B cell (primary cell): ENCODE measurements around the gene R3HDM4. TPM values are rescaled to one million over a fixed set of nuclear protein-coding genes. Genes with fewer than 3 reads are reported as not detected.

Source experiments
- ATAC-seq: fragments of 200-7000 bp; cut with Tn5 transposase; one replicate; pipeline ENCODE4 v1.10.0; 2021; ENCODE audit warnings: low read depth, mild to moderate bottlenecking, moderate number of reproducible peaks, moderate library complexity
- CTCF ChIA-PET: fragments of 350-600 bp; sonication (Branson Sonifier 250); formaldehyde crosslinking; loops from one replicate; lab custom pipeline; 2021; ENCODE audit warnings: antibody characterized with exemption, inconsistent platforms; lab: Charles Lee
- POLR2A ChIA-PET: fragments of 350-600 bp; sonication (Branson Sonifier 250); formaldehyde crosslinking; loops from one replicate; lab custom pipeline; 2021; ENCODE audit warnings: antibody characterized with exemption; lab: Charles Lee
- DNase-seq: peaks from one replicate; pipeline ENCODE4 v3.0.0; 2013
- H2AFZ ChIP-seq: 2 replicates; pipeline ENCODE4 v1.6.1; 2012; ENCODE audit warnings: mild to moderate bottlenecking, low read depth, low read length; ENCODE audit not compliant: insufficient read depth, poor library complexity, severe bottlenecking
- H3K27ac ChIP-seq, 2 donors: 1 replicate in 1 of 2; 2 replicates in 1 of 2; pipeline ENCODE4 v1.5.1; 2012 to 2013; ENCODE audit warnings: low read length in 2 of 2, mild to moderate bottlenecking in 2 of 2, moderate library complexity in 1 of 2
- H3K27me3 ChIP-seq, 4 experiments: fragments of 200-600 bp in 1 of 4; sonication (generic) in 1 of 4; replicated peaks in 1 of 4; 1 replicate in 2 of 4; 2 replicates in 2 of 4; pipeline versions ENCODE4 v1.6.1 to v1.7.0; 2013 to 2016; ENCODE audit warnings: low read length in 3 of 4, mild to moderate bottlenecking in 2 of 4, mixed read lengths in 1 of 4, moderate library complexity in 1 of 4; ENCODE audit not compliant: insufficient read depth in 4 of 4, control insufficient read depth in 3 of 4; ENCODE audit errors: control extremely low read depth in 1 of 4
- H3K36me3 ChIP-seq, 2 experiments: replicated peaks in 1 of 2; 1 replicate in 1 of 2; 2 replicates in 1 of 2; pipeline versions ENCODE4 v1.6.1 to v1.7.1; 2013; ENCODE audit warnings: low read length in 1 of 2; ENCODE audit not compliant: insufficient read depth in 2 of 2, control insufficient read depth in 1 of 2; ENCODE audit errors: control extremely low read depth in 1 of 2, extremely low read depth in 1 of 2
- H3K4me1 ChIP-seq, 2 donors: fragments of 200-600 bp in 1 of 2; sonication (generic) in 1 of 2; 1 replicate in 1 of 2; 2 replicates in 1 of 2; pipeline versions ENCODE4 v1.5.1 to v1.6.1; 2013 to 2017; ENCODE audit warnings: low read length in 2 of 2; ENCODE audit not compliant: control insufficient read depth in 2 of 2, insufficient read depth in 2 of 2
- H3K4me2 ChIP-seq: replicated peaks from 2 replicates; pipeline ENCODE3; 2012; ENCODE audit warnings: mild to moderate bottlenecking, low read depth, low read length; ENCODE audit not compliant: poor library complexity, severe bottlenecking
- H3K4me3 ChIP-seq, 5 experiments: fragments of 200-600 bp in 1 of 5; sonication (generic) in 1 of 5; 1 replicate in 3 of 5; 2 replicates in 2 of 5; pipeline versions ENCODE4 v1.5.1 to v1.7.0; 2011 to 2016; ENCODE audit warnings: low read length in 4 of 5, mild to moderate bottlenecking in 4 of 5, low read depth in 2 of 5, control low read depth in 1 of 5, moderate library complexity in 1 of 5; ENCODE audit not compliant: insufficient read depth in 1 of 5; ENCODE audit errors: control extremely low read depth in 1 of 5, extremely low read depth in 1 of 5
- H3K79me2 ChIP-seq: fragments of 200-600 bp; sonication (generic); one replicate; pipeline ENCODE4 v1.6.0; 2016; ENCODE audit warnings: low read length; ENCODE audit not compliant: control insufficient read depth, insufficient read depth
- H3K9ac ChIP-seq: fragments of 200-600 bp; sonication (generic); 2 replicates; pipeline ENCODE4 v1.6.1; 2017; ENCODE audit warnings: mild to moderate bottlenecking, low read length, moderate library complexity
- H3K9me3 ChIP-seq, 3 donors: one replicate each; pipeline versions ENCODE4 v1.6.1 to v1.7.1; 2013; ENCODE audit warnings: low read length in 2 of 3; ENCODE audit not compliant: control insufficient read depth in 2 of 3, insufficient read depth in 1 of 3; ENCODE audit errors: control extremely low read depth in 1 of 3
- H4K20me1 ChIP-seq: 2 replicates; pipeline ENCODE4 v1.6.0; 2012; ENCODE audit warnings: mild to moderate bottlenecking, low read length; ENCODE audit not compliant: insufficient read depth, control insufficient read depth, poor library complexity, severe bottlenecking
- H3K27ac Mint-ChIP-seq: one replicate; pipeline ENCODE4 v1.8.0; 2021; ENCODE audit warnings: mixed read lengths
- H3K27me3 Mint-ChIP-seq: one replicate; pipeline ENCODE4 v1.8.0; 2021; ENCODE audit warnings: mixed read lengths
- H3K4me1 Mint-ChIP-seq: one replicate; pipeline ENCODE4 v1.8.0; 2021; ENCODE audit warnings: mixed read lengths
- H3K4me3 Mint-ChIP-seq: one replicate; pipeline ENCODE4 v1.8.0; 2021; ENCODE audit warnings: mixed read lengths
- H3K9me3 Mint-ChIP-seq: one replicate; pipeline ENCODE4 v1.8.0; 2022; ENCODE audit warnings: mixed read lengths; ENCODE audit not compliant: insufficient read depth
- CTCF ChIP-seq: fragments of 200-600 bp; IDR thresholded peaks from one replicate; pipeline ENCODE4 v1.8.0; 2022; ENCODE audit warnings: antibody characterized with exemption, mild to moderate bottlenecking
- EZH2 ChIP-seq: IDR thresholded peaks from 2 replicates; pipeline ENCODE4 v1.6.1; 2012; ENCODE audit warnings: borderline replicate concordance, low read depth, mild to moderate bottlenecking, moderate library complexity, low read length; ENCODE audit not compliant: insufficient read depth, poor library complexity, severe bottlenecking
- WGBS: methylation state at CpG from one replicate; pipeline ENCODE4 v1.1.5; 2013; ENCODE audit warnings: missing lambda C conversion rate; ENCODE audit not compliant: insufficient coverage; 5-methylcytosine and 5-hydroxymethylcytosine counted together
- intact Hi-C: fragments of 100-400 bp; cut with micrococcal nuclease; formaldehyde crosslinking; loops from one replicate; pipeline ENCODE4 v1.10.0; 2022
- polyA plus RNA-seq: library from polyadenylated mRNA; depleted of rRNA; stranded (reverse); fragments of >200 nt; gene quantifications from 2 replicates; pipeline ENCODE4 v1.2.3, GENCODE V29; 2012
- total RNA-seq, 2 donors: library from RNA; stranded (reverse); fragments of 120-200 nt in 1 of 2; gene quantifications; 1 replicate in 1 of 2; 2 replicates in 1 of 2; pipeline versions ENCODE4 v1.2.3 to v1.2.4, GENCODE V29; 2013 to 2022

R3HDM4 gene
- total and polyA plus RNA-seq, 2 donors (not counting 1 experiment from before 2014, with no cell fraction given): 168 to 176 TPM

- H2AFZ ChIP-seq: no peak overlapping the region
- H3K4me1 ChIP-seq: peaks cover 20 to 35% of the 10 kb centered on the region in 2 donors
- TF ChIP-seq EZH2 (no peak), CTCF (no peak)
- WGBS: 92% methylated on average over 10 of the region's 14 CpGs
- ChIA-PET POLR2A (interaction anchor here (1.2 to 1.5 kb wide), 2 partner anchors 9 to 10 kb away, joined by 4 to 5 read pairs; partner anchors contain the start of genes MED16 and RNU6-9), CTCF (interaction anchor here (0.7 to 0.9 kb wide), 4 partner anchors 10 to 80 kb away, joined by 3 read pairs; partner anchors contain the start of gene MED16)
- Mint-ChIP-seq H3K27me3 (no peaks in the 10 kb centered on the region), H3K4me3 (no peak overlapping the region), H3K4me1 (peaks cover 43% of the 10 kb centered on the region), H3K9me3 (no peaks in the 10 kb centered on the region), H3K27ac (no peak overlapping the region)
- no peak overlapping the region for H3K4me3 ChIP-seq
- no peaks in the 10 kb centered on the region for H3K27me3 ChIP-seq
- peaks cover 0 to 4% (median 0%) of the 10 kb centered on the region in 3 donors for H3K9me3 ChIP-seq
- no peak overlapping the region for H3K27ac ChIP-seq
- H3K79me2 ChIP-seq: peaks cover 56% of the 10 kb centered on the region
- intact Hi-C loops: no loop called here
- no peak overlapping the region for H3K4me2 ChIP-seq
- H3K36me3 ChIP-seq: peaks cover 0 to 48% of the 10 kb centered on the region in 2 experiments
- H3K9ac ChIP-seq: no peak overlapping the region
- DNase-seq (no peak), ATAC-seq (no peak)
- peaks cover 57% of the 10 kb centered on the region for H4K20me1 ChIP-seq
Observed at GRCh38 chr19:902446-903226, 10.4 kb downstream of the R3HDM4 start.

- H3K9me3 Mint-ChIP-seq: no peaks in the 10 kb centered on the region
- CTCF ChIA-PET: interaction anchor here (0.7 to 1.1 kb wide), 3 partner anchors 9 to 55 kb away, joined by 3 read pairs; partner anchors contain the start of gene RNU6-9
- H3K27me3 ChIP-seq: no peaks in the 10 kb centered on the region
- H3K4me3 ChIP-seq: no peak overlapping the region
- H3K4me2 ChIP-seq: no peak overlapping the region
- POLR2A ChIA-PET: interaction anchor here (1.2 kb wide), 1 partner anchor 9 kb away, joined by 4 read pairs; the partner anchor contains the start of genes MED16 and RNU6-9
- no peak for TF ChIP-seq EZH2
- TF ChIP-seq CTCF: no peak
- intact Hi-C loops: no loop called here
- peaks cover 57% of the 10 kb centered on the region for H4K20me1 ChIP-seq
- H3K9ac ChIP-seq: no peak overlapping the region
- WGBS: 100% methylated on average over 2 of the region's 7 CpGs
- peaks cover 50% of the 10 kb centered on the region for H3K79me2 ChIP-seq
- H3K36me3 ChIP-seq: peaks cover 0 to 54% of the 10 kb centered on the region in 2 experiments
- ATAC-seq (no peak), DNase-seq (no peak)
- H3K27ac Mint-ChIP-seq: peak overlapping the region; percentile 59
- no peak overlapping the region for H2AFZ ChIP-seq
- H3K27ac ChIP-seq: peak overlapping the region in 1 of 2 donors; percentile 33
- peaks cover 37% of the 10 kb centered on the region for H3K4me1 Mint-ChIP-seq
- peaks cover 14 to 29% of the 10 kb centered on the region in 2 donors for H3K4me1 ChIP-seq
- no peaks in the 10 kb centered on the region for H3K27me3 Mint-ChIP-seq
- H3K4me3 Mint-ChIP-seq: no peak overlapping the region
- H3K9me3 ChIP-seq: peaks cover 0 to 4% (median 0%) of the 10 kb centered on the region in 3 donors
Observed at GRCh38 chr19:902093-902370, 11.0 kb downstream of the R3HDM4 start.
